WTC11 (cell line): ENCODE results near the gene DISC1. TPM values are rescaled to one million over a fixed set of nuclear protein-coding genes. Genes with fewer than 3 reads are reported as not detected.
"Not testable (repeated sequence)": the region's sequence is repeated elsewhere in the genome, so short reads cannot be mapped to it uniquely, and the experiment has no call there.

Experiments
- ATAC-seq: fragments of 200-7000 bp; cut with Tn5 transposase; 2 replicates; pipeline ENCODE4 v1.10.0; 2021; ENCODE audit warnings: mild to moderate bottlenecking, moderate library complexity
- CTCF ChIA-PET: fragments of 300-600 bp; sonication (Branson Sonifier 250); formaldehyde crosslinking; loops from one replicate; lab custom pipeline; 2021; ENCODE audit warnings: antibody characterized with exemption; lab: Charles Lee
- POLR2A ChIA-PET: fragments of 350-600 bp; sonication (Branson Sonifier 250); formaldehyde crosslinking; loops from one replicate; lab custom pipeline; 2021; ENCODE audit warnings: antibody characterized with exemption; lab: Charles Lee
- DNase-seq: peaks from one replicate; pipeline ENCODE4 v3.0.0; 2021; ENCODE audit warnings: low spot score
- H3K27ac Mint-ChIP-seq: 2 replicates; pipeline ENCODE4 v1.8.0; 2021; ENCODE audit warnings: mixed read lengths
- H3K27me3 Mint-ChIP-seq: 2 replicates; pipeline ENCODE4 v1.8.0; 2021; ENCODE audit warnings: low read depth, mild to moderate bottlenecking, moderate library complexity, mixed read lengths
- H3K36me3 Mint-ChIP-seq: 2 replicates; pipeline ENCODE4 v1.8.0; 2021; ENCODE audit warnings: mixed read lengths
- H3K4me1 Mint-ChIP-seq: 2 replicates; pipeline ENCODE4 v1.8.0; 2022; ENCODE audit warnings: mixed read lengths
- H3K4me3 Mint-ChIP-seq: 2 replicates; pipeline ENCODE4 v1.8.0; 2021; ENCODE audit warnings: mild to moderate bottlenecking, moderate library complexity, mixed read lengths
- H3K9me3 Mint-ChIP-seq: 2 replicates; pipeline ENCODE4 v1.8.0; 2021; ENCODE audit warnings: mixed read lengths
- ATF1 ChIP-seq: sonication (generic); formaldehyde crosslinking; IDR thresholded peaks from 2 replicates; pipeline ENCODE4 v1.8.1; 2023; ENCODE audit warnings: mild to moderate bottlenecking, moderate library complexity, missing genetic modification reagents
- CDX4 ChIP-seq: fragments of 250-450 bp; sonication (Bioruptor Pico); IDR thresholded peaks from 2 replicates; pipeline ENCODE4 v1.9.0; 2021; ENCODE audit warnings: moderate library complexity, mild to moderate bottlenecking, inconsistent platforms, borderline replicate concordance
- CREB1 ChIP-seq: sonication (generic); formaldehyde crosslinking; IDR thresholded peaks from 2 replicates; pipeline ENCODE4 v1.8.0; 2023; ENCODE audit warnings: mild to moderate bottlenecking, missing genetic modification reagents
- CREM ChIP-seq: sonication (generic); formaldehyde crosslinking; IDR thresholded peaks from 2 replicates; pipeline ENCODE4 v1.8.1; 2022; ENCODE audit warnings: mild to moderate bottlenecking, missing genetic modification reagents, moderate library complexity
- EMX1 ChIP-seq: fragments of 250-450 bp; sonication (Bioruptor Pico); IDR thresholded peaks from 2 replicates; pipeline ENCODE4 v1.8.0; 2021; ENCODE audit warnings: mild to moderate bottlenecking
- ERG ChIP-seq: fragments of 250-450 bp; sonication (Bioruptor Pico); IDR thresholded peaks from 2 replicates; pipeline ENCODE4 v1.8.0; 2021; ENCODE audit warnings: mild to moderate bottlenecking
- FOXP1 ChIP-seq: sonication (generic); formaldehyde crosslinking; IDR thresholded peaks from 2 replicates; pipeline ENCODE4 v1.8.0; 2022; ENCODE audit warnings: missing genetic modification reagents, mild to moderate bottlenecking, moderate library complexity, borderline replicate concordance
- NFATC4 ChIP-seq: fragments of 250-450 bp; sonication (Bioruptor Pico); IDR thresholded peaks from 2 replicates; pipeline ENCODE4 v1.9.0; 2021; ENCODE audit warnings: mild to moderate bottlenecking
- NR1H2 ChIP-seq: sonication (generic); formaldehyde crosslinking; IDR thresholded peaks from 2 replicates; pipeline ENCODE4 v1.9.0; 2021; ENCODE audit warnings: mild to moderate bottlenecking, moderate library complexity, missing genetic modification reagents
- NR2C2 ChIP-seq: sonication (generic); formaldehyde crosslinking; IDR thresholded peaks from 2 replicates; pipeline ENCODE4 v1.8.0; 2022; ENCODE audit warnings: mild to moderate bottlenecking, missing genetic modification reagents
- OVOL2 ChIP-seq: fragments of 250-450 bp; sonication (Bioruptor Pico); IDR thresholded peaks from 2 replicates; pipeline ENCODE4 v1.9.0; 2021; ENCODE audit warnings: mild to moderate bottlenecking, borderline replicate concordance
- PREB ChIP-seq: sonication (generic); formaldehyde crosslinking; IDR thresholded peaks from 2 replicates; pipeline ENCODE4 v1.8.1; 2022; ENCODE audit warnings: mild to moderate bottlenecking, missing genetic modification reagents, moderate library complexity, borderline replicate concordance
- STAT6 ChIP-seq: sonication (generic); formaldehyde crosslinking; conservative IDR thresholded peaks from 2 replicates; pipeline ENCODE4 v1.8.1; 2023; ENCODE audit warnings: mild to moderate bottlenecking, low read depth, missing genetic modification reagents, moderate library complexity
- TCF7 ChIP-seq: sonication (generic); formaldehyde crosslinking; IDR thresholded peaks from 2 replicates; pipeline ENCODE4 v1.8.0; 2022; ENCODE audit warnings: mild to moderate bottlenecking, low read depth, missing genetic modification reagents, moderate library complexity
- ZNF512 ChIP-seq: sonication (generic); formaldehyde crosslinking; IDR thresholded peaks from 2 replicates; pipeline ENCODE4 v1.8.1; 2022; ENCODE audit warnings: missing genetic modification reagents, borderline replicate concordance
- ZNF532 ChIP-seq: fragments of 250-450 bp; sonication (Bioruptor Pico); IDR thresholded peaks from 2 replicates; pipeline ENCODE4 v1.9.0; 2021; ENCODE audit warnings: mild to moderate bottlenecking, borderline replicate concordance
- total RNA-seq: library from RNA; stranded (reverse); gene quantifications from 3 replicates; pipeline ENCODE4 v1.2.3, GENCODE V29; 2021

Gene DISC1
- total RNA-seq, 1 experiment from 2014 or later: 5.5 TPM

GRCh38 chr1:231592809-231593208 lies 33.8 kb upstream of the DISC1 start:
- no peak overlapping the region for H3K27ac Mint-ChIP-seq
- peaks cover 7% of the 10 kb centered on the region for H3K4me1 Mint-ChIP-seq
- POLR2A ChIA-PET: interaction anchor here (0.7 kb wide), 1 partner anchor 805 kb away, joined by 4 read pairs; no protein-coding TSS in a partner anchor
- TF ChIP-seq EMX1 (CRISPR knock-in tag) (no peak), CREB1 (CRISPR knock-in tag) (no peak), TCF7 (no peak)
- no peaks in the 10 kb centered on the region for H3K9me3 Mint-ChIP-seq
- no peaks in the 10 kb centered on the region; the same call in none of the 2 replicates for H3K27me3 Mint-ChIP-seq
- H3K4me3 Mint-ChIP-seq: no peak overlapping the region
- no peaks in the 10 kb centered on the region for H3K36me3 Mint-ChIP-seq
- CTCF ChIA-PET: no interaction called here
- ATAC-seq (no peak), DNase-seq (no peak)

GRCh38 chr1:231593264-231593663 lies 33.3 kb upstream of the DISC1 start:
- H3K4me1 Mint-ChIP-seq, H3K27ac Mint-ChIP-seq, ATAC-seq, DNase-seq, H3K4me3 Mint-ChIP-seq, H3K36me3 Mint-ChIP-seq, CTCF ChIA-PET, H3K9me3 Mint-ChIP-seq, H3K27me3 Mint-ChIP-seq: not testable (repeated sequence)
- POLR2A ChIA-PET: interaction anchor here (0.7 kb wide), 1 partner anchor 805 kb away, joined by 4 read pairs; no protein-coding TSS in a partner anchor

GRCh38 chr1:231594123-231594522 lies 32.5 kb upstream of the DISC1 start:
- Mint-ChIP-seq H3K4me3 (no peak overlapping the region), H3K4me1 (peaks cover 7% of the 10 kb centered on the region), H3K9me3 (no peaks in the 10 kb centered on the region), H3K27me3 (no peaks in the 10 kb centered on the region; the same call in none of the 2 replicates), H3K27ac (no peak overlapping the region), H3K36me3 (no peaks in the 10 kb centered on the region)
- no peak for DNase-seq
- CTCF ChIA-PET: no interaction called here
- no peak for TF ChIP-seq ERG (CRISPR knock-in tag)
- TF ChIP-seq FOXP1 (CRISPR knock-in tag): no peak
- TF ChIP-seq NR2C2: no peak
- TF ChIP-seq PREB (CRISPR knock-in tag): no peak
- no peak for TF ChIP-seq NR1H2 (CRISPR knock-in tag)
- no peak for TF ChIP-seq CDX4 (CRISPR knock-in tag)
- TF ChIP-seq OVOL2 (CRISPR knock-in tag): no peak
- no peak for TF ChIP-seq CREB1 (CRISPR knock-in tag)
- TF ChIP-seq ZNF532: no peak
- no peak for TF ChIP-seq NFATC4 (CRISPR knock-in tag)
- TF ChIP-seq CREM (CRISPR knock-in tag): no peak
- TF ChIP-seq STAT6 (CRISPR knock-in tag): no peak
- TF ChIP-seq ATF1 (CRISPR knock-in tag): no peak
- no peak for TF ChIP-seq ZNF512 (CRISPR knock-in tag)
- POLR2A ChIA-PET: no interaction called here
- ATAC-seq: no peak
